ENCODE results near the gene STXBP4.
A peak's percentile ranks its signal among the peaks of the same experiment; 100 is the strongest.

STXBP4 gene

DNA sequence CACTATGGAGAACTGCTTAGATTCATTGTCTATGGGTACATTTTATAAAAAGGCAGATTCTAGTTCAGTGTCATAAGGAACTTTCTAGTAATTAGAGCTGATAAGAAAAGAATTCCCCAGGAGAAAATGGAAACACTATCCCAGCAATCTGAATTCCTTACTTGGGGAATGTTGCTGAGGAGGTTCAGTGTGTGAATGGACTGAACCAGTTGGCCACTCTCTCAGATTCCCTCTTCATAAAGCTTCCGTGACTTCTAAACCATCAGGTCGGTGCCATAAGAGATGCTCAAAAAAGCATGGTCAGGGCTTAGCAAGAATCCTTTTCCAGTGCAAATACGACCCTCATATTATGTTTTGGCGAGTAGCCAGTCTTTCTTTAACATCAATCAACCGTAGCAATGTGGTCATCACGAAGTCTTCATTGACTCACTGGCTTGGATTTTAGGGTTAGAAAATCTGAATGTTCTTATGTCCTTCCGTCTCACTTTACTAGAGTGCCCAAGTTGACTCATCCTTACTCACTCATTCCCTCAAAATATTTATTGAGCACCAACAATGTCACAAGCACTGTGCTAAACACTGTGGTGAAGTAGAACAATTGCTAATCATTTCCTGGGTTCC is 193.5 kb downstream of the STXBP4 start:
- TF ChIP-seq, protein P1, sequence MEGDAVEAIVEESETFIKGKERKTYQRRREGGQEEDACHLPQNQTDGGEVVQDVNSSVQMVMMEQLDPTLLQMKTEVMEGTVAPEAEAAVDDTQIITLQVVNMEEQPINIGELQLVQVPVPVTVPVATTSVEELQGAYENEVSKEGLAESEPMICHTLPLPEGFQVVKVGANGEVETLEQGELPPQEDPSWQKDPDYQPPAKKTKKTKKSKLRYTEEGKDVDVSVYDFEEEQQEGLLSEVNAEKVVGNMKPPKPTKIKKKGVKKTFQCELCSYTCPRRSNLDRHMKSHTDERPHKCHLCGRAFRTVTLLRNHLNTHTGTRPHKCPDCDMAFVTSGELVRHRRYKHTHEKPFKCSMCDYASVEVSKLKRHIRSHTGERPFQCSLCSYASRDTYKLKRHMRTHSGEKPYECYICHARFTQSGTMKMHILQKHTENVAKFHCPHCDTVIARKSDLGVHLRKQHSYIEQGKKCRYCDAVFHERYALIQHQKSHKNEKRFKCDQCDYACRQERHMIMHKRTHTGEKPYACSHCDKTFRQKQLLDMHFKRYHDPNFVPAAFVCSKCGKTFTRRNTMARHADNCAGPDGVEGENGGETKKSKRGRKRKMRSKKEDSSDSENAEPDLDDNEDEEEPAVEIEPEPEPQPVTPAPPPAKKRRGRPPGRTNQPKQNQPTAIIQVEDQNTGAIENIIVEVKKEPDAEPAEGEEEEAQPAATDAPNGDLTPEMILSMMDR (IDR thresholded peaks at IDR 0.05; ENCODE audit: control insufficient read depth, insufficient read depth, low read depth, low read length, missing control alignments), result no peak
- peak; percentile 71 for DNase-seq (ENCODE audit: low read depth)
- no peak overlapping the region for H3K4me3 ChIP-seq (ENCODE audit: control insufficient read depth, low read depth, low read length)

DNA sequence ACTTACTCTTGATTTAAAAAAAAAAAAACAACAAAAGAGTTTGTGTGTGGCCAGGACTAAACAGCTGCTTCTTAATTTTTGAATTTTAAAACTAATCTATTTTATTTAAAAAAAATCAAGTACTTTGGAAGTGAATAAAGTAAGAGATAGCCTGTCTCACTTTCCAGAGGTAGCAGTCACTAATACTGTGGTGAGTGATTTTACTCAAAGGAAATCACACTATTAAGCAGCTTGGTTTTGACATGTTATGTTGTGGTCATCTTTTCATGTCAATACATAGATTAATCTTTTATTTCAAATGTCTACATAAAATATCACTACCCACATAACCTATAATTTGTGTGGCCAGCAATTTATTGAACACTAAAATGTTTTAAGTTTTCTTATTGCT is 194.0 kb downstream of the STXBP4 start:
- TF ChIP-seq, protein P1 (IDR thresholded peaks at IDR 0.05; ENCODE audit: control insufficient read depth, insufficient read depth, low read depth, low read length, missing control alignments), result no peak

DNA sequence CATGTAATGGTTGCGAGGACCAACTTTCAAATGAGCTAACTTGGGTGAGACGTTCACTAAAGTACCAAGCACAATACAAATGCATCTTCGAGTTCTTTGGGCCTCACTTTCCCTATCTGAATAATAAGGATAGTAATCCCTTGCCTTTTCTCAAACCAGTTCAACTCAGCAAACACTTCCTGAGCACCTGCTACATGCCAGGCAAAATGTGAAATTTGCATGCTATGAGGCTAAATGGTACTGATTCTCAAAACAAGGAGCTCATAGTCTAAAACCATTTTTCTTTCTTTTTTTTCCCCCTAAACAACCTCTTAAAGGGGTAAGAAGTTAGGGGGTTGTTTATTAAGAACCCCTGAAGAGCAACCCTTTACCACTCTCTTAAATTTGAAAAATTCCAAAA is 194.8 kb downstream of the STXBP4 start:
- no peak for DNase-seq (ENCODE audit: low read depth)
- TF ChIP-seq, protein P1 (IDR thresholded peaks at IDR 0.05; ENCODE audit: control insufficient read depth, insufficient read depth, low read depth, low read length, missing control alignments), result no peak
- H3K4me3 ChIP-seq (ENCODE audit: control insufficient read depth, low read depth, low read length), result no peak overlapping the region

More for the DNA sequence above, 194.0 kb downstream of the STXBP4 start:
- no peak overlapping the region for H3K4me3 ChIP-seq (ENCODE audit: control insufficient read depth, low read depth, low read length)
- no peak for DNase-seq (ENCODE audit: low read depth)

DNA sequence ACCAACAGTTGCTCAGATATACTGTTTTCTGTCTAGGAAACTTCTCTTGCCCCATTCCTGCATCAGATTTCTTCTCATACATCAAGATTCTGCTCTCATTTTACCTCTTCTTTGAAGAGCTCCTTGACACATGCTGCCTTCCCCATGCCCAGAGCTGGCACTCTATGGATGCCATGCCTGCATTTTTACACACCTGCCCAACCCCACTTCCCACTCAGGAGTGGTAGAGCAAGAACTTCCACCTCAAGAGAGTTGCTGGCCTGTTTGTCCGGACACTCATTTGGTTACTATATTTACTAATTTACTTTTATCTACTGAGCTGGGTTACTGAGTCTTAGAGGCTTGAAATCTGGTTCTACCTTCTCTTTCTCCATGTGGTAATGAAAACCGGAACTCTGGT is 197.9 kb downstream of the STXBP4 start:
- TF ChIP-seq, protein P1 (IDR thresholded peaks at IDR 0.05; ENCODE audit: control insufficient read depth, insufficient read depth, low read depth, low read length, missing control alignments), result no peak
- DNase-seq (ENCODE audit: low read depth), result no peak
- H3K4me3 ChIP-seq (ENCODE audit: control insufficient read depth, low read depth, low read length), result no peak overlapping the region

DNA sequence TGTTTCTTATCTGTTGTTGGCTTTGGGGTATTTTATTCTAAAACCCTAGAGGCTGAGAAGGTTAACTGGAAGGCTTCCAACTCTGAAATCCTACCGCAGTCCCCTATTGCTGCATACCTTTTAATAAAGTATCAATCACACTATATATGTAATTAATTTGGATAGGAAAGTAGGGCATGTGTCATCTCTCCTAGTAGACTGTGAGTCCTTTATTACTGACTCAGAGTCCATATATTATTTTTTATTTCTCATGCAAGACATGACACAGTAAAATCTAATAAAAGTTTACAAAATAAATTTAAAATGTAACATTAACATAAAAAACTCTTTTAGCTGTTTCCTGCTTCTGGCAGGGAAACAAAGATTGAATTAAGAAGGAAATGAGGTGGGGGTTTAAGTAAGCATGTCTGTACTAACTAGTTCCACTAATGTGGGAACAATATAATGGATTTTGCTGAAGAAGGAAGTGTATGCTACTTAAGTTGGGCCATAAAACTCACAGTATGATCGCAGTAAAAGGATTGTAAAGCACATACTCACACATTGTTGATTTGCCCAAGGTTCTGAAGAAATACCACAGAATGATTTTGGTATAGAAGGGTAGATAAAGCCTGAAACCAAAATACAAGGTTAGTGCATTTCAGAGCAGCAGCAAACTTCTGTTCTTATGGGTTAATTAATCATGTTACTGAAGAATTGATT is 198.6 kb downstream of the STXBP4 start:
- H3K4me3 ChIP-seq (ENCODE audit: control insufficient read depth, low read depth, low read length), result no peak overlapping the region
- no peak for DNase-seq (ENCODE audit: low read depth)

DNA sequence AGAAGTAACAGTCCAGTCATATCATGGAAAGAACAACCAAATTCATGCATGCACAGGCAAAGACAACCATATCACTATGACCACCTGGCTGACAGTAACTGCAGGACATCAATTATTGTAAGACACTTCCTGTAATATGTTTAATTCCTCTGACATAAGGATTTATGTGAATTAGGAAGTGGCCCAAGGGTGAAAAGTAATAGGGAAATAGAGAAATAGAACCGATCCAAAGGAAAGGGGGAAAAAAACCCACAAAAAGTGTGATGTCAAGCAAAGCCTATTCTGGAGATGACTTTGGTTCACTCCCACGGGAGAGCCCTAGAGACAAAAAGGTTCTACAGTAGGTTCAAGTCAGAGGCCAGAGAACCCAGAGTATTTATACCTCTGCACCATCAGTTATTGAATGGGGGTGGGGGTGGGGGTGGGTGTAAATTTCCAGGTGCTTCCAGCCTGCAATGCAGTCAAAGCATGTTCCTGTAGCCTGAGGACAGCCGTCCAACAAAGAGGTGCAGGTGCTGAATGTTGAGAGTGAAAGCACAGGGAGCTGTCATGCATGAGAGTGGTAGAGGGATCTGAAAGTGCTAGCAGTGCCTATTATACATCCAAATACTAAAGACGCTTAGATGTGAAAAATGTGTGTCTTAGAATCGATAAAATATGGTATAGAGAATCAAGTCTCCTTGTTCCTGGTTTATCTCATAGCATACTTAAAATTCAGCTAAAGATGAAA is 200.6 kb downstream of the STXBP4 start:
- no peak overlapping the region for H3K4me3 ChIP-seq (ENCODE audit: control insufficient read depth, low read depth, low read length)
- TF ChIP-seq, protein P1 (IDR thresholded peaks at IDR 0.05; ENCODE audit: control insufficient read depth, insufficient read depth, low read depth, low read length, missing control alignments), result no peak
- DNase-seq (ENCODE audit: low read depth), result no peak

More for the DNA sequence above, 198.6 kb downstream of the STXBP4 start:
- TF ChIP-seq, protein P1 (IDR thresholded peaks at IDR 0.05; ENCODE audit: control insufficient read depth, insufficient read depth, low read depth, low read length, missing control alignments), result no peak

Measured in AG09309 (cell line).